CD4-positive, alpha-beta T cell treated with Interleukin-17A for 4 hours (primary cell): Measurements from ENCODE around the gene NAB1.
"Not testable (repeated sequence)": the region's sequence is repeated elsewhere in the genome, so short reads cannot be mapped to it uniquely, and the experiment has no call there.

Experiments used
- DNase-seq: peaks from one replicate; pipeline ENCODE4 v3.0.0-alpha.2; 2020; ENCODE audit warnings: mixed read lengths

NAB1 gene

DNA sequence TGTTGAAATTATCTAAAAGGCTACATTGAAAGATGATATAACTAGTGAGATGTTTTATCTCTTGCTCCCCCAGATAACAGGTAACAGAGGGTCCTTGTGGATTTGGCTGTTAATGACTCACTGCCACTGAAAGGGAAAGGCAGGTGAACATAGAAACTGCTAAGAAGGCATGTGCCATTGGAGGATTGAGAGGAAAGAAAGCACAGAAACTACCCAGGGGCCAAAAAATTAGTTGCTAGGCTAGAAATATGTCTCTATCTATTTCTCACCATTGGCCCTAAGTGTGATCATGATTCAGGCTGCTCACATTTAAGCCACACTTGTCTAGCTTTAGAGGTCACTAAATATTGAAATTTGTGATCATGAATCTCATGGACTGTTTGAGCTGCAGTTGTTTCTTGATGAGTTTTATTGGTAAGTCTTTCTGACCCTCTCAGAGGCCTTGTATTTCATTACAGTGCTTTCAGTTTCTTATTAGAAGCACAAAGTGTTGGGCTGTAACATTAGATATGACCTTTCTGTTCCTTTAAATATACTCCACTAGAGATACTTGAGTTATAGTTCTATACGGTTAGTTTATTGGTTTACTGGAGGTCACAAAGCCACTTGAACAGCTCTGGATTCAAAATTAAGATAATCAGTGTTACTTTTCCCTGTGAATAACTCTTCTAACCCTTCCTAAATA lies 26.2 kb downstream of the NAB1 start:
- no peak for DNase-seq

DNA sequence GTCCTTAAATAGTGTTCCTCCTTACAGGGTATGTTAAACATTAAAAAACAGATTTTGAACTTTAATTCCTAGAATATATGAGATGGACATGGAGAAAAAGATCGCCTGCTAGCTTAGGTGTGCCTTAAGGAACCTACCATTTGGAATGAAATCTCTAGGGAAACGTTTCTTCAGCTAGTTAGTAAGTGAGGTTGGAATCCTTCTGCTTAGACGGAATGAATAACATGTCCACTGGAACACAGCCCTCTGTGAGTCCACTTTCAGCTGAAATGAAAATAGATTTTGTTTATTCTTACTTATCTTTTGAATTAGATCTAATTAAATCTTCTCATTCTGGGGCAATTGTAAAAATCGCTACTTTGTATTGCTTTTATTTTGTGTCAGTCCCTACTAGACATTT lies 28.4 kb downstream of the NAB1 start:
- no peak for DNase-seq

DNA sequence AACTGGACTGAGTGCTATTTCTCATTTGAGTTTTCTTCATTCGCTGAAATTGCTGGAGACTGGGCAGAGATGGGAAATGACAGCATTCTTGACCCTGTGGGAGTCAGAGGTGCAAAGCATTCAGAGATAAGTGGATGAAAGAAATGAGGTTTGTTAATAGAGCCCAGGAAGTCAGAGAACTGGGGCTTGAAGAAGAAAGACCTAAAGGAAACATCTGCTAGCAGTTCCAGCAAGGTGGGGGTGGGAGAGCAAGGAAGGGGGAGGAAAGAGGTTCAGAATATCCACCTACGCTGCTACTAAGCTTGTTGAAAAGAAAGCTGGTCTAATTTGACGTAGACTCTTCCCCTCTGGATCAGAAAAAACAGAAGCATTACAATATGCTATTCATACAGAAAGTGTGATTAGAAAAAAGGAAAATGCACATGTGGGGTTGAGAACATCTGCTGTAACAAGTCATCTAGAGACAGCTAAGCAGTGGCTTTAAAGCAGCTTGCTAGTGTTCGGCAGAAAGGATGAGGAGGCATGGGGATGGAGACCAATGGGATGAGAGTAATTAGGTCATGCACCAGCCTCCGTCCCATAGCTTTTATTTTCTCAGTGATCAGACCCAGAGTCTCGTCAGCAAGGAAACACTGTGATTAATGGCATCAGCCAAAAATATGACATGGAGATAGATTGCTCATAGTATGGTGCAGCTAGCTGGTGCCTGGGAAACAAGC lies 29.7 kb downstream of the NAB1 start:
- no peak for DNase-seq

DNA sequence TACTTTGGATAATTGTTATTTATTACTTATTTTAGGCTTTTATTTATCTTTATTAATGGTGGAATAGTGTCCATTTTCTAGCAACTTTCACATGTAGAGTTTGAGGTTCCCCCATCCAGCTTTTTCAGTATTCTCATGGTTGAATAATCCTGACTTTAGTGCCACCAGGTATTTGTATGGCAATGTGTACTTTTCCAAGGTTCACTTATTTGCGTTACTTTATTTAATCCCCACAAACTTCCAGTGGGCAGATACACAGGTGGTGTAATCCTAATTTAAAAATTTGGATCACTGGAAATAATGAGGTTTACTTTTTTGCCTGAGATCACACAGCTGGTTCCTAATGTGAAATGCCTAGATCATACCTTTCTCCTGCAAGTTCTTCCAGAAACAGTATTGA lies 30.5 kb downstream of the NAB1 start:
- DNase-seq: no peak

DNA sequence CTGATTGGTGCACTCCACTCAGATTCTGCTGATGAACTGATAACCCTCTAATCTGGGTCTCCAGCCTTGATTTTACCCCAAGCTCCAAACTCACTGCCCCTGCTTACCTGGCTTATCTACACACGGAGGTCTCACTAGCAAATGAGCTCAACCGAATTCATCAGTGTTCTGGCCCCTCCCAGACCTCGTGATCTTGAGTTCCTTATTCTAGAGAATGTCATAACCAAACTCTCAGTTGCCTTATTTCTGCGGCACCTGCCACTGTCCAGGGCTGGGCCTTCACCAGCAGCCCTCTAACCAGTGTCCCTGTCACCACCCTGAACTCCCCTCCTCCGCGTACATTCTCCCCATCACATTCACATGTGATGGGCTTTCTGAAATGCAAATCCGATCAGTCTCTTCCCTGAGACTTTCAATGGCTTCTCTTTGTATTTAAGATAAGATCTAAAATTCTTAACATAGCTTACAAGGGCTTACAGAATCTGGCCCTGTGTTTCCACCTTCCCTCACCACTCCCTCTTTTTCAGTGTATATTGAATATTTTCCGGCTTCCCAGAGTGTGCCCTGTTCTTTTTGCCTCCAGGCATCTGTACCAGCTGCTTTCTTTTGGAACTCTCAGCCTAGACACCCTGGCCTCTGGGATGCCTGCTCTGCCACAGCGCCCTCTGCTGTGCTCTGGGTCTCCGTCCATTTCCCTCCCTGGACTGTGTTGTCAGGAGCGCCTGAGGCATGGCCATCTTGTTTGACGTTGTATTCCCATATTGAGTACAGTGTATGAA lies 31.1 kb downstream of the NAB1 start:
- peak; percentile 75 for DNase-seq

DNA sequence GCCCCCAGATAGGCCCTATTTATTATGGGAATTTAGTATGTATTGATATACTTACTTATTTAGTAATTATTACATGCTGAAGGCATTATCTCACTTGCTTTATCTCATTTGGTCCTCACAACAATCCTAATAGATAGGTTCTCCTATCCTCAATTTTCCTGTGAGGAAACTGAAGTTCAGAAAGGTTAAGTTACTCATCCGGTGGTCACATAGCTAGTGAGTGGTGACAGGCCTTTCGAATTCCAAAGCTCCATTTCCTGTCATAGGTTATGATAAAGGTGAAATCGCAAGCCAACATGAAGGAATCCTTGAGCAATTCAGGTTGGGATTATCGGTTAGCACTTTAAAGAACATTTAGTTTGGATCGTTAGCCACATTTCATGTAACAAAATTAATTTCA lies 33.3 kb downstream of the NAB1 start:
- no peak for DNase-seq

DNA sequence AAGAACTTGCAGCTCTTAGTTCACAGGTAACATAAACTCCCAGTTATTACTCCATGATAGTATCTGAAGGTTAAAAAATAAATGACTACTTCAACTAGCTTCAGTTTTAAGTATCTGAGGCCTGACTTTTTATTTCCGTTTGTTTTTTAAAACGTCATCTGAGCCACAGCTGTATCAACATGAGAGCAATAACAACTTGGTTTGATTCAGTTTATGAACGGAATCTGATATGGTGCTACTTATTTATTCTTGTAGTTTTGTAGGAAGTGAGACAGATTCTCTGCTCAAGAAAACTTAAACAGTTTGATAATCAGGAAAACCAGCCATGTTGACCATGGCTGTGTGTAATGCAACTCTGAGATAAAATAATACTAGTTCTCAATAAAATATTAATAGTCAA lies 34.9 kb downstream of the NAB1 start:
- no peak for DNase-seq

DNA sequence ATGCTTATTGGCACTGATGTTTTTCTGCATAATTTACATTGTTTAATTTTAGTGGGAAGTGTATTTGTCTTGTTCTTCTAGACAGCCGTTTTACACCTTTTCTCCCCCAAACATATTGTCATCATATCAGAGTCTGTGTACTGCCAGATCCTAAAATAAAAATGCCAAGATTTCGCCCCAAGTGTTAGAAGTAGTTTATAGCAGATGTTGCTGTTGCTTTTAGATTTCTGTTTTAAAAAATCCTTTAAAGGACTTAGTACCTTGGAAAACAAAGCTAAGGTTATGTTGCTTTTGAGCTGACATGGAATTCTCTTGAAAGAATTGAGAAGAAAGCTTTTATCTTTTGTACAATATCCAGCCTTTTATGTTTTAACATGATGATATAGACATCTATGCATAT lies 36.0 kb downstream of the NAB1 start:
- no peak for DNase-seq

DNA sequence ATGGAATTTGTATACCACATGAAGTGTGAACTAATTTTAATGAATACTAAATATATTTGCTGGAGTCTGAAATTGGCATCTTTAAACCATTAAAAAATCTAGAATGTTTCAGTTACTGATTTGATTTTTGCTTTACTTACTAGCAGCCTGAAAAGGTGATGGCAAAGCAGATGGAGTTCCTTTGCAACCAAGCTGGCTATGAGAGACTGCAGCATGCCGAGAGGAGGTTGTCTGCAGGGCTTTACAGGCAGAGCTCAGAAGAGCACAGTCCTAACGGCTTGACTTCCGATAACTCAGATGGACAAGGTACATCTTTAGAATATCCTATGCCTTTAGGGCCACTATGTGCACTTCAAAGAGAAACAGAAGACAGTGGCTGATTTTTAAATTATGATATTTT lies 36.5 kb downstream of the NAB1 start:
- no peak for DNase-seq

DNA sequence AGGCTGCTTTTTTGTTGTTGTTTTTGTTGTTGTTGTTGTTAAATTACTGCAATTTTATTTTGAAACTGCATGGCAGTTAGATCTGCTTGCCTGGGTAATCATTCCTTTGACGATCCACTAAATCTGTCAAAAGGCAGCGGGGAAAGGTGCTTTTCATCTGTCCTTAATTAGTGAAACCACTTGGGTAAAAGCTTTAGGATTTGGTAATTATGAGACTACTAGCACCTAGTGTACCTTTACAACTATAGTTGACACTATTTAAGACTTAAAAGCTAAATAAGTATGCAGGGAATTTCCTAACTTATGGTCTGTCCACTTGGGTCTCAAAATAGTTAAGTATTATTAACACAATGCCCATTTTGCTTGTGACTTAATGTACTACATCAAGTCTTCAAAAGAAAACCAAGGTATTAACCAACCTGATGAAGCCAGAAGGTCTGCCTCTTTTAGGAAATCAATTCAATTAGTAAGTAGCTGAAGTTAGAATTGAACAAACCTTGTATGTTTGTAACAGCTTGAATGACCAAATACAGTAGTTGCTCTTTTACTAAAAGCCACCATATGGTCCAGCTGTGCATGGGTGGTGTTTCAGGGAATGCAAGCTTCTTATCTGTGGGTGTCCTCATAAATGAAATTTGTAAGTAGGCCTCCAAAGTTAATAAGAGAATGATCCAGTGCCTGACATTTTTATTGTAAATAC lies 44.8 kb downstream of the NAB1 start:
- no peak for DNase-seq

DNA sequence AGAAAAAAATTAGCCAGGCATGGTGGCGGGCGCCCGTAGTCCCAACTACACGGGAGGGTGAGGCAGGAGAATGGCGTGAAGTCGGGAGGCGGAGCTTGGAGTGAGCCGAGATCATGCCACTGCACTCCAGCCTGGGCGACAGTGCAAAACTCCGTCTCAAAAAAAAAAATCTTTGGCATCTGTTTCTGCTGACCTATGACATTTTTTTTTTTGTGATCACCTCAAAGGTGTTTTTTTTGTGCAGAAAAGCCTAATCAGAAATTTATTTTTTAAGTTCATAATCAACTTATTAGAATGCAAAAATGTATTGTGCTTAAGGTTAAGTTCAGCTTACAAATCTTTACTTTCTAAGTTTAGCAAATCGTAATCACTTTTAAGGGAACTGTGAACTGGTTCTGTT lies 45.6 kb downstream of the NAB1 start:
- DNase-seq: no peak

DNA sequence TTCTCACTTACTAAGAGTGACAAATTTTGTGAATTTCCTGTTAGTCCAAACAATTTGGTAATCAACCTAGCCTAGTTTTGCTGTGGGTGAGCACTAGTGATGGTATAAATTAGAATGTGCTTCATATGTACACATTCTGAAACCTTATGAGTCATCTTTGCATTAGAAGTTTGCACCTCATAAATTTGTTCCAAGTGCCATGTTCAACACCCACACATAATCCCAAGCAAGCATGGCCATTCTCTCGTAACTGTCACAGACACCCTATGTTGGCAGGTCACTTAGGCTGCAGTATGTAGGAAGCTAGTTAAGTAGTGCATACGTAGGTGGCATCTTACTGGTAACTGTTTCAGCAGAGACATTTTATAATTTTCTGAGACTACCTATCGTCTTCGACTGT lies 46.9 kb downstream of the NAB1 start:
- no peak for DNase-seq

DNA sequence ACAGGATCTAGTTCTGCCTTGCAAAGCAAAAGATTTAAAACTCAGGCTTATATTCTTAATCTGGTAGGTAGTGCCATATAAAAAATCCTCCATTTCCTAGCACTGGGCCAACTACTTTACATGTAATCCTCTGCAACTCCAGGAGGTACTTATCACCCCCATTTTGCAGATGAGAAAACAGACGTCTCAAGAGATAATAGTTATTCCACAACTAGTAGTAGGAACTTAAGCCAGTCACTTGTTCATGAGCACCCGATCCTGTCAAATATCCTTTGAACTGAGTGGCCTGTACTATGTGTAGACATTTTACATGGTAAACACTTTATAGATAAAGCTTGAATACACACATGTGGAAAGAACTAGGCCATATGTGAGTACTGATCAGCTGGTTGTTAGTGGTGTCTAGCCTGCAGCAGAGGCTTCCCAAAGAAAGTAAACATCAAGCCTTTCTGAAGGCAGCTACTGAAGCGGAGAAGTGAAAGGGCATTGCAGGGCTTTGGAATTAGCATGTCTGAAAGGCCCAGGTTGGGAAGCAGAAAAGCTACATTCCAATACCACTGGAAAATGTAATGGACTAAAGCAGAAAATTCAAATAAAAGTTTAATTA lies 48.0 kb downstream of the NAB1 start:
- no peak for DNase-seq

DNA sequence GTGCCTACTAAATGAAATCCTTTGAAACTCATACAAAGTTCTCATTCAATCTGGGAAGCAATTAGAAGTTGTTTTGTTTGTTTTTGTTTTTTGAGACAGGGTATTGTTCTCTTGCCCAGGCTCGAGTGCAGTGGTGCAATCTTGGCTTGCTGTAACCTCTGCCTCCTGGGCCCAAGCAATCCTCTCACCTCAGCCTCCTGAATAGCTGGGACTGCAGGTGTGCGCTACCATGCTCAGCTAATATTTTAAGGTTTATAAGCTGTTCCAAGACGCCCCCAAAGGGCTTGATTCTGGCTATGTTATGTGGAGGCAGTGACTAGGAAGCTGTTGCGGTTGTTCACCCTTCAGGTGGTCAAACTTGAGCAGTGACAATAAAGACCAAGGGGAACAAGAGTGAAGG lies 48.5 kb downstream of the NAB1 start:
- DNase-seq: no peak

DNA sequence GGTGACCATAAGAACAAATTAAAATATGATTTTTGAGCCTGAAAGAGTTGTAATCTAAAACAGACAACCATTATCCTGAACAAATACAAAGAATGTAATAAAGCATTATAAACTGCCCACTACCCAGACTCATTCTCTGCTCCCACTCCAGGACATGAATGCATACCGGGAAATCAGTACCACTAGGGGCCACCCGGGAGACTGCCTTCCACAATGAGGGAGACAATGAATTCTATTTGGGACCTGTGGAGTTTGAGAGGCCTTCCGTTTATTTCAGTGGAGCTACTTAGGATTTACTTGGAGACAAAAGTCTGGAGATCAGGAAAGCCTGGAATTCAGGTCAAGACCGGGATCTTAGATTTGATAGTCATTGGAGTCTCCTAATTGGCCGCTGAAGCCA lies 50.0 kb downstream of the NAB1 start:
- no peak for DNase-seq

DNA sequence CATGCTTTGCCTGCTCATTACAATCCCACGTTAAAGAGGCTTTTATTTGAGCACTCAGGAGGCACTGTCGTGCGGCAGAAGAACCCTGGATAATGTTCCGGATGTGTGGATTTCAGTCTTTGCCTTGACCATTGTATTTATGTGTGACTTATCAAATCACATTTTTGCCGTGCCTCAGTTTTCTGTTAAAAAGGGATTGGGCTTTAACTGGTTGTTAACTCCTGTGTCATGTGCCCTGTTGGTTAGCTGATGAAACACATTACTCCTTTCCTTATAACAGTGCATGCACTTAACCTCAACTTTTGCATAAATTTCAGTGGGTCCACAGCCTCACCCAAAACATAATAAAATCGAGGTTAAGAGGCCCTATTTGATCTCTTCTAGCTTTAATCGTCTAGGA lies 52.7 kb downstream of the NAB1 start:
- no peak for DNase-seq

DNA sequence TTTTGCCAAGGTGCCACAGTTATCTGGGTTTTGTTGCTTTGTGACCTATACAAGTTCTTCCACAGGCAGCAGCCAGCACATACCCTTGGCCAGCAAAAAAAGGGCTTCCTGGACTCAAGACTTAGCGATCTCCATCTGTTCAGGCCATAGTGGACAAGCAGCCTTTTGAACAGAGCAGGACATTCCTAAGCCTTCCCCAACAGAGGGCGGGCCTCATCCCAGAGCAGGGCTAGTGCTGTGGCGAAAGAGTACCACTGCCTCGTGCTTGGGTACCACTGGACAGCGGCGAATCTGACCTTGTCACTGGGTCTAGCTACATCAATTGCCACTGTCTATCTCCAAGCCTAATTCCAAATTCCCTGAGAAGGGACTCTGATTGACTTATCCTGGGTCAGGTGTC lies 56.4 kb downstream of the NAB1 start:
- DNase-seq: no peak

DNA sequence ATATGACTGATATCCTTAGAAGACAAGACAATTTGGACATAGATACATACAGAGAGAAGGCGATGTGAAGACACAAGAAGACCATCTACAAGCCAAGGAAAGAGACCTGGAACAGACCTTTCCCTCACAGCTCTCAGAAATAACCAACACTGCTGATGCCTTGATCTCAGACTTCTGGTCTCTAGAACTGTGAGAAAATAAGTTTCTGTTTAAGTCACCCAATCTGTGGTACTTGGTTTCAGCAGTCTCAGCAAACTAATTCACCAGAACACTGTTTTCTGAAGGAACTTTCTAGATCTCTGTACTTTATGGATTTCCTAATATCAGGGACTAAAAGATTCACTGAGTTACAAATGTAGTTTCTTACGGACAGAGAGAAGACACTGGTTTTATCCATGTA lies 58.8 kb downstream of the NAB1 start:
- DNase-seq: no peak

DNA sequence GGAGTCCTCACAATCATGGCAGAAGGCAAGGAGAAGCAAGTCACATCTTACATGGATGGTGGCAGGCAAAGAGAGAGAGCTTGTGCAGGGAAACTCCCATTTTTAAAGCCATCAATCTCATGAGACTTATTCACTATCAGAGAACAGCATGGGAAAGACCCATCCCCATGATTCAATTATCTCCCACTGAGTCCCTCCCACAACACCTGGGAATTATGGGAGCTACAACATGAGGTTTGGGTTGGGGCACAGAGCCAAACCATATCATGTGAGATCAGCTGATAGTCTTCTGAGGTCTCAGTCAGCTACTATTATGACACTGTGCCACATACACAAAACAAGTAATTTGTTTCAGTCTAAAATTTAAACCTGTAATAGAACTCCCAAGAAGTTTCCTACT lies 59.8 kb downstream of the NAB1 start:
- not testable (repeated sequence) for DNase-seq

DNA sequence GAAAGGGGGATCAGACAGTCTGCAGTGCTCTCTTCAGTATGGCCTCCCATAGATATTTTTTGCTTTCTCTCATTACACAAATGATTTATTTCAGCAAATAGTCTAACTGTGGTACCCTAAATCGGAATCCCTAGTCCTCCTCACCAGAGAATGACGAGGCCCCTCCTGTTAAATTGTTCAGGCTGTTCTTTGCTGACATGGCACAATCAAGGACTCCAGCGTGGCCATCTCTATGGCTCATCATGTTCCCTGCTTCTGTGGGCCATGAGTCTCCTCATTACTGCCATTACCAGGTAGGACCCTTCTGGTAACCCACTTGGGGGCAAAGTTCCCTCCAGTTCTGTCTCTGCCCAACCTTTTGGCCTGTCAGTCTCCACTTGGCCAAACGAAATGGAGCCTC lies 62.2 kb downstream of the NAB1 start:
- no peak for DNase-seq

DNA sequence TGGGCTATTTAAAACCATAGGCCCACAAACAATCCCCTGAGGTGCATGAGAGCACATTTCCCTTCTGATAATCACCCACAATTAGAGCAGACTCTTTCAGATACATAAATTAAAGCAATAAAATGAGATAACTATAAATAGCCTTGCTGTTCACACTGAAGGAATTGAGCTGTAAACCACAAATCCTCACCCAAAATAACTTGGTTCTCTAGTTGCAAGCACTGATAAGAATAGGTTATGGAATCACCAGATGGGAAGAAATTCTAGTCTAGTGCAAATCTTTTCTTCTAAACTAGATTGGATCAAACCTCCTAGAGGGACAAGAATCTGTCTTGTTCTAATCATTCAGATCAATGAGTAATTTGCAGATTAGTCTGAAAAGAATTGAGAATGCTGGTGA lies 64.6 kb downstream of the NAB1 start:
- DNase-seq: no peak

DNA sequence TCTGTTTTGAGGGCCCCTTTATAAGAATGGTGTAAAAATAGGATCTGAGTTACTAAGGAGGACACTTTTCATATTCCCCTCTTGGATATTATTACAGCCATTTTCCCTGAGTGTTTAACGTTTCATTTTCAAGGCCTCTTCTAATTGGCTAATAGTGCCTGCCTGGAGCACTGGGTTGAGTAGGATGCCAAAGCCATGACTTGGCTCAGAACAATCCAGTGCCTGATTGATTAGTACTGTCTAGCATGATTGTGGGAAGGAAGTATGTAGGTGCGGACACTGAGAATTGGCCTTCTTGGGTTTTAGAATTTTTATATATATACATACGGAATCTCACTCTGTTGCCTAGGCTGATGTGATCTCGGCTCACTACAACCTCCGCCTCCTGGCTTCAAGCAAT lies 66.1 kb downstream of the NAB1 start:
- DNase-seq: no peak

DNA sequence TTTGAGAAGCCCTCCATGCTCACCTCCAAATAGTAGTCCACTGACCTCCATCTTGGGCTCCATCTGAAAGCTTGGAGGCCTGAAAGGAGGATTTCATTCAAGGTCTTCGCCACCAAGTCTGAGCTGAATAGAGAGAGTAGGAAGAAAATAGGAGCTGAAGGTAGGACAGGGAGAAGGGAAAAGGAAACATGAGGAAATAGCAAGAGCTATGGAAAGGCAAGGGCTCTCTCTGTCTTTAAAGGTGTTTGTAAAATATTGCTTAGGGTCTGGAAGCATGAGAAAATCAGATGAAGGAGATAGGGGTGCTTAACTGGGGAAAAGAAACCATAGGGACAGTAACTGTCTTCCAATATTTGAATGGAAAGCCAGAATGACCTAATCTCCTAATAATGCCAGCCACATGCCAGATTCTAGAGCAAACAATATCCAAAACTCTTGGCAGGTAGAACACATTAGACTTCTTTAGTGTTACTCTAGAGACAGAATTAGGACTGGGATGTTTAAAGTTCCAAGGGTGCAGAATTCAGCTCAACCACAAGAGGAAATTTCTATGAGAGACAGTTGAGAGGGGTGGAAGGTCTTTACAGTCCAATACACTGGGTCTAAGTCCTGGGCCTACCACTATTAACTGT lies 67.4 kb downstream of the NAB1 start:
- DNase-seq: no peak
